K562 treated with DMSO at 1 percent for 24 hours (cell line): ENCODE measurements around the gene ZP1. TPM values are rescaled to one million over a fixed set of nuclear protein-coding genes. Genes with fewer than 3 reads are reported as not detected.

Experiments used
- total RNA-seq: library from RNA; unstranded; fragments of 300-600 nt; gene quantifications from 2 replicates; pipeline ENCODE4 v1.2.3, GENCODE V29; 2022; ENCODE audit warnings: low read depth; ENCODE audit not compliant: insufficient read depth

The ZP1 gene
- total RNA-seq, result not detected in 2 replicates

GRCh38 chr11:60866911-60867870 lies at the start of gene ZP1:
Gene ZP1 (plus strand): TSS chr11:60867542. CDS start chr11:60867562, 20 bp downstream.

GRCh38 chr11:60841797-60842667 lies 25.3 kb upstream of the ZP1 start, which contains the start of gene CCDC86:
Gene CCDC86 (plus strand): TSS chr11:60842113. CDS start chr11:60842125, 12 bp downstream.

DNA sequence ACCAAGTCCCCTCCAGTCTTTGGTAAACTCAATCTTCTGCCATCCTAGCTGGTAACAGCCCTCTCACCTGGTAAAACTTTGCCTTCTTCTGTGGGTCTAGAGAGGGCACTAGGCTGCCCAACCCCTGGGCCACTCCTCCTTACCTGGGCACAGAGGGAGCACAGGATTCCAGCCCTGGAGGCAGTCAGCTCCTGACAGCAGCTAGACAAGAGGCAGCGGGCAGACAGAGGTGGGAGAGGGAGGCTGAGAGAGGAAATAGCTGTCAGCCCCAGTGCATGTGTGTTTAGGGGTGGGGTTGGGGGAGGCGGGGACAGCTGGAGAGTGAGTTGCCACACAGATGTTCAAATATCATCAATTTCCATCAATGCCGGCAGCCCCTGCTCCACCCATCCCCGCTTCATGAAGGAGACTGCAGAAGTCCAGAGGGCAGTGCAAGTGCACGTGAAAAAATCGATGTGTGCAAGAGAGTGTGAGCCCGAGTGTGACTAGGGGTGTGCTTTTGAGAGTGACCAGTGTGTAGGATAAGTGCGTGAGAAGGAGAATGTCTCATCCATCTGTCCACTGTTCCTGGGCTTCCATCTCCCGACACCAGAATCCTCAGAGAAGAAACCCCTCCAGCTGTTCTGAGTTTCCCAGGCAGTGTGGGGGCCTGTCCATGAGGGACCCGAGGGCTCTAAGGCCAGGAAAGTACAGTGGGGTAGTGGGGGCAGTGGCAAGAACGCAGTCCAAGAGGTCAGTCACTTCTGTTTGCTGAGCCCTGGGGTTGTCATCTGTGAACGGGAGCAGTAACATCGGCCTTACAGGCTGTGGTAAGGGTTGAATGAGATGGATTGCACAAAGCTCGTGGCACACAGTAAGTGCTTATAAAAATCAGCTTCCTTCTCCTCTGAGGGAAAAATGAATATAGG lies 11.4 kb upstream of the ZP1 start, which contains the start of gene PTGDR2:
Gene PTGDR2 (minus strand): TSS at position 225 of the 908 bp plus-strand sequence. CDS start 2,228 bp downstream, outside the sequence.

GRCh38 chr11:60906132-60906972 lies 39.0 kb downstream of the ZP1 start, which contains the start of gene PRPF19:
Gene PRPF19 (minus strand): TSS chr11:60906585. CDS start chr11:60906382, 203 bp downstream.

DNA sequence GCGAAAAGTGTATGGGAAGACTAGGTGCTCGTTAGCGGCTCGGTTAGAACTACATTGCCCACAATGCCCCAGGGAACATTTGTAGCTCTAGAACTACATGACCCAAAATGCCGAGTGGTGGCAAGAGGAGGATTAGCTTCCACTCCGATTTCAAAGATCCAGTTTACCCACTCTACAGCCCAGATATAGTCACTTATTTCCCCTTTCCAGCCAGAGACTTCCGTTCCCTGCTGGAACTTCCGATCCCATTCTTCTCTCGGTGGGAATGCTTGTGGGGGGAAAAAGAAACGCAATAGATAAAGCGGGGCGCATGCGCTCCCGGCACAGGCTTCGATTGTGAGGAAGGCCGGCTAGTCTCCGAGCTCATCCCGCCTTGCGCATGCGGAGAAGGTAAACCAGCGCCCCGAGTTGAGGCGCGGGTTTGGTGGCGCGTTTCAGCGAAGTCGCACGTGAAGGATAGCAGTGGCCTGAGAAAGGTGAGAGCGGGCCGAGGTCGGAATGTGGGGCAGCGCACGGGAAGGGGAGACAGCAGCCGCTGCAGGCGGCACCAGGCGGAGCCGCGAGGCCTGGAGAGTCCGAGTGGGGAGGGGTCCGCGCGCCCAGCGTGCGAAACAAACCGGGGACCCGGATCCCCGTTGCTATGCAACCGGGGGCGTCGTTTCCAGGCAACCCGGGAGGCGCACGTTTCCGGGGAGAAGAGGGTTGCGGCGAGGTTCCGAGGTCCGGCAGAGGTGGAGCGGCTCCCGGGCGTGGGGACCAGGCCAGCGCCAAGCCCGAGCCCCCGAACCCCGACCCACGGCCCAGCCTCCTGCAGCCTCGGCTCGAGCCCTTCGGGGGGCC lies 46.7 kb downstream of the ZP1 start, which contains the start of gene TMEM109:
Gene TMEM109 (plus strand): TSS at position 366 of the 840 bp plus-strand sequence. CDS start 5,536 bp downstream, outside the sequence.

GRCh38 chr11:60924110-60924905 lies 57.0 kb downstream of the ZP1 start, which contains the start of gene TMEM132A:
Gene TMEM132A (plus strand): TSS chr11:60924460. CDS start chr11:60924634, 174 bp downstream.

Other genes with a start within 250 kb of the ZP1 start
- not detected in 2 replicates for gene MS4A8, start 167.9 kb upstream of the ZP1 start, total RNA-seq
- not detected in 2 replicates for gene MS4A18, start 142.8 kb upstream of the ZP1 start, total RNA-seq
- not detected in 2 replicates for gene MS4A15, start 110.7 kb upstream of the ZP1 start, total RNA-seq
- not detected in 2 replicates for gene MS4A10, start 82.2 kb upstream of the ZP1 start, total RNA-seq
- 36.5 and 39.2 TPM in 2 replicates for gene CCDC86, start 25.4 kb upstream of the ZP1 start, total RNA-seq
- gene PTGDR2, start 11.6 kb upstream of the ZP1 start, total RNA-seq, result 7.4 and 11.7 TPM in 2 replicates
- 149 and 150 TPM in 2 replicates for gene PRPF19, start 39.0 kb downstream of the ZP1 start, total RNA-seq
- gene TMEM109, start 46.6 kb downstream of the ZP1 start, total RNA-seq, result 57.3 and 61.1 TPM in 2 replicates
- gene TMEM132A, start 56.9 kb downstream of the ZP1 start, total RNA-seq, result 0.78 and 6.6 TPM in 2 replicates
- 0.46 and 1.2 TPM in 2 replicates for gene SLC15A3, start 84.6 kb downstream of the ZP1 start, total RNA-seq
- not detected in 2 replicates for gene CD6, start 104.1 kb downstream of the ZP1 start, total RNA-seq
- not detected in 2 replicates for gene CD5, start 234.9 kb downstream of the ZP1 start, total RNA-seq